ENCODE measurements around the gene BID.

- TF ChIP-seq SMC3 (conservative IDR thresholded peaks at IDR 0.05; ENCODE audit: poor library complexity) (no peak), RAD21 (conservative IDR thresholded peaks at IDR 0.05) (no peak), POLR2AphosphoS5 (IDR thresholded peaks at IDR 0.05) (no peak)
- TF ChIP-seq, protein P1, sequence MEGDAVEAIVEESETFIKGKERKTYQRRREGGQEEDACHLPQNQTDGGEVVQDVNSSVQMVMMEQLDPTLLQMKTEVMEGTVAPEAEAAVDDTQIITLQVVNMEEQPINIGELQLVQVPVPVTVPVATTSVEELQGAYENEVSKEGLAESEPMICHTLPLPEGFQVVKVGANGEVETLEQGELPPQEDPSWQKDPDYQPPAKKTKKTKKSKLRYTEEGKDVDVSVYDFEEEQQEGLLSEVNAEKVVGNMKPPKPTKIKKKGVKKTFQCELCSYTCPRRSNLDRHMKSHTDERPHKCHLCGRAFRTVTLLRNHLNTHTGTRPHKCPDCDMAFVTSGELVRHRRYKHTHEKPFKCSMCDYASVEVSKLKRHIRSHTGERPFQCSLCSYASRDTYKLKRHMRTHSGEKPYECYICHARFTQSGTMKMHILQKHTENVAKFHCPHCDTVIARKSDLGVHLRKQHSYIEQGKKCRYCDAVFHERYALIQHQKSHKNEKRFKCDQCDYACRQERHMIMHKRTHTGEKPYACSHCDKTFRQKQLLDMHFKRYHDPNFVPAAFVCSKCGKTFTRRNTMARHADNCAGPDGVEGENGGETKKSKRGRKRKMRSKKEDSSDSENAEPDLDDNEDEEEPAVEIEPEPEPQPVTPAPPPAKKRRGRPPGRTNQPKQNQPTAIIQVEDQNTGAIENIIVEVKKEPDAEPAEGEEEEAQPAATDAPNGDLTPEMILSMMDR (IDR thresholded peaks at IDR 0.05; ENCODE audit: poor library complexity, severe bottlenecking): no peak
These were observed 19.9 kb downstream of the BID start for GRCh38 chr22:17754233-17754925.

Data from neural cell (in vitro differentiated cells).